ENCODE data around the gene NBEA. TPM values are rescaled to one million over a fixed set of nuclear protein-coding genes. Genes with fewer than 3 reads are reported as not detected.

The NBEA gene
- total RNA-seq, 1 donor from 2014 or later, result 6.6 TPM

DNA sequence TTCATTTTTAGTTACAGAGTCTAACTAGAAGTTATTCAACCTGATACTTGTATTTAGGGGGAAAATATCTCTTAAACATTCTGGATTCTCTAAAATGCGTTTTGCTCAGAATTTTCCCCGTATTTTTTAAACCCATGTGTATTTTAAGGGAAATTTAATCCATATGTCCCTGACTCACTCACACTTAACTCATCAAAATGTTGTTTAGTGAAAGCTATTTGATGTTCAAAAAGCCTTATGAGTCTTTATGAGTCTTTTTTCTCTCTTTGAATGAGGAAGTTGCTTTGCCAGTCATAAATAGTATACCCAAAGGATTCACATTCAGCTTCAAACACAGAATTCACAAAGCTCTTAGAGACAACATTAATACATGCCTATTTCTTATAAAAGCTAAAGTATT, 518.0 kb downstream of the NBEA start:
- no peaks in the 10 kb centered on the region for H3K9me3 ChIP-seq
- no peak overlapping the region for H3K4me3 ChIP-seq
- H3K27me3 ChIP-seq (ENCODE audit: low read depth), result no peaks in the 10 kb centered on the region
- DNase-seq (no peak), ATAC-seq (no peak)
- intact Hi-C loops (cut with DNase I), result no loop called here
- no peak for TF ChIP-seq CTCF (IDR thresholded peaks at IDR 0.05)
- H3K4me1 ChIP-seq, result no peaks in the 10 kb centered on the region
- H3K36me3 ChIP-seq, result no peaks in the 10 kb centered on the region
- H3K27ac ChIP-seq, result no peak overlapping the region

- TF ChIP-seq CTCF (IDR thresholded peaks at IDR 0.05), result no peak
- peaks cover 12% of the 10 kb centered on the region for H3K27me3 ChIP-seq (ENCODE audit: low read depth)
- H3K36me3 ChIP-seq, result no peaks in the 10 kb centered on the region
- no peaks in the 10 kb centered on the region for H3K9me3 ChIP-seq
- intact Hi-C loops (cut with DNase I), result no loop called here
- no peak overlapping the region for H3K4me3 ChIP-seq
- no peak overlapping the region for H3K27ac ChIP-seq
- DNase-seq (no peak), ATAC-seq (no peak)
- H3K4me1 ChIP-seq, result peaks cover 2% of the 10 kb centered on the region
These were observed 523.3 kb downstream of the NBEA start for GRCh38 chr13:35465371-35465770.

DNA sequence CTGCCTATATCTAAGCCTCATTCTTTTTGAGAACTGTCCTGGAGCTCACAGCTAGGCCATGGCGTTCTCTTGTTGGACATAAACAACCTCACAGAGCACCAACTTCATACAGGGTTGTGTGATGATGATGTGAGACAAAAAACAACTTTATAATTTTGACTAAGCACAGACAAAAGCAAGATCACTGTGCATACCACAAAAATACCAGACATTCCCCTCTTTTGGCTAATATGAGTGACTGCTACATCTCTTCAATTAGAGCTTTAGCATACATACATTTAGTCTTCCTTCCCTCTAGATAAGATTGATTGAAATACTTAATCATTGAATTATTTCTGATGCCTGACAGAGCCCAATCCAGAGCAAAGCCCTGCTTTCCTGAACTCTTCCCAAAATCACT, 526.1 kb downstream of the NBEA start:
- H3K27ac ChIP-seq, result no peak overlapping the region
- TF ChIP-seq CTCF (IDR thresholded peaks at IDR 0.05), result no peak
- DNase-seq (no peak), ATAC-seq (no peak)
- H3K36me3 ChIP-seq, result no peaks in the 10 kb centered on the region
- peaks cover 13% of the 10 kb centered on the region for H3K4me1 ChIP-seq
- H3K9me3 ChIP-seq, result no peaks in the 10 kb centered on the region
- H3K4me3 ChIP-seq, result no peak overlapping the region
- peaks cover 38% of the 10 kb centered on the region for H3K27me3 ChIP-seq (ENCODE audit: low read depth)
- intact Hi-C loops (cut with DNase I), result no loop called here

DNA sequence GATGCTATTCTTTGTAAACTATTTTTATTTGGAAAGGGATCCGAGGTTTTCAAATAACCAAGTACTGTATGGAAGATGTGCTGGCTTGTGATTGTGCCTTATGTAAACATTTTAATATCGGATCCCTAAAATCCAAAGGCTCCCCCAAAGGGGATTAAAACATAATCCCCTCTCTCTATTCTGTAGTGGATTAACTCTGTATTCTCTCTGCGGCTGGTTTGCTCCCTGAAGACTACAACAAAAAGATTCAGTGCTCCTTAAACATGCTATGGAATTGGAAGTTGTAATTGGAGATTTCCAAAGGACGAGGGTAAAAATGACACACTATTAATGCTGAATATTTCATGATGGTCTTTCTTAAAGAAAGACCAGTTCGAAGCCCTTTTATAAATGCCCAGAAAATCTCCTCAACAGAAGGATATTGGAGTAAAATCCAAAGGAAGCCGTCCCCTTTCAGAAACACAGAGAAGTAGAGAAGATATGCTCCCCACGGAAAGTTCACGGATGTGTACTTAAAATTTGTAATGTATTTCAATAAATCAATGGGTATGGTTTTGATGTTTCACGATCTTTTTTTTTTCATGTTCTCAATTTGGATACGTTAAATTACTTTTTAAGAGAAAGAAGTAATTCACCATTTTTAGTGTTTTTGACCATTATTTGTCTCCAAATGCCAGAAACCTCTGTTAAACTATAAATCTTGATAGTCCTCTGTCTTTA, 527.9 kb downstream of the NBEA start:
- Histone ChIP-seq H3K27me3 (ENCODE audit: low read depth) (peaks cover 45% of the 10 kb centered on the region), H3K9me3 (no peaks in the 10 kb centered on the region), H3K27ac (no peak overlapping the region), H3K36me3 (no peaks in the 10 kb centered on the region), H3K4me1 (peaks cover 13% of the 10 kb centered on the region), H3K4me3 (peak overlapping the region; percentile 45)
- TF ChIP-seq CTCF (IDR thresholded peaks at IDR 0.05), result no peak
- intact Hi-C loops (cut with DNase I), result no loop called here
- DNase-seq, result no peak
- ATAC-seq, result no peak

GRCh38 chr13:35470671-35471661, 528.9 kb downstream of the NBEA start:
- Histone ChIP-seq H3K4me3 (peak overlapping the region; percentile 45), H3K9me3 (no peaks in the 10 kb centered on the region), H3K27me3 (ENCODE audit: low read depth) (peaks cover 55% of the 10 kb centered on the region), H3K36me3 (no peaks in the 10 kb centered on the region), H3K27ac (no peak overlapping the region), H3K4me1 (peaks cover 20% of the 10 kb centered on the region)
- intact Hi-C loops (cut with DNase I), result no loop called here
- ATAC-seq (peak; percentile 70 to 72), DNase-seq (no peak)
- TF ChIP-seq CTCF (IDR thresholded peaks at IDR 0.05), result no peak
